GM12891 (cell line): Measurements from ENCODE around the gene SEMA4G.

Source experiments
- DNase-seq: peaks from one replicate; pipeline ENCODE4 v3.0.0; 2011; ENCODE audit warnings: low spot score; ENCODE audit not compliant: insufficient read length
- FAIRE-seq: peaks from 2 replicates; lab custom pipeline; 2011; peaks lifted over from hg19 to GRCh38; lab: Jason Lieb, UNC
- PAX5 ChIP-seq: IDR thresholded peaks from 2 replicates; pipeline ENCODE4 v1.6.1; 2011; ENCODE audit warnings: low read length, moderate library complexity, mild to moderate bottlenecking; ENCODE audit not compliant: insufficient read depth, severe bottlenecking
- POLR2A ChIP-seq: IDR thresholded peaks from 2 replicates; pipeline ENCODE4 v1.6.1; 2011; ENCODE audit warnings: low read depth, low read length, control low read depth
- POLR2AphosphoS5 ChIP-seq: IDR thresholded peaks from 2 replicates; pipeline ENCODE4 v1.6.1; 2011; ENCODE audit warnings: low read depth, low read length, control low read depth
- POU2F2 ChIP-seq: IDR thresholded peaks from 2 replicates; pipeline ENCODE4 v1.6.1; 2011; ENCODE audit warnings: low read depth, mild to moderate bottlenecking, control low read depth, low read length, moderate library complexity
- SPI1 ChIP-seq: IDR thresholded peaks from 2 replicates; pipeline ENCODE4 v1.6.1; 2011; ENCODE audit warnings: low read depth, low read length, control low read depth
- TAF1 ChIP-seq: IDR thresholded peaks from 2 replicates; pipeline ENCODE4 v1.6.1; 2011; ENCODE audit warnings: low read depth, low read length, control low read depth

The SEMA4G gene

DNA sequence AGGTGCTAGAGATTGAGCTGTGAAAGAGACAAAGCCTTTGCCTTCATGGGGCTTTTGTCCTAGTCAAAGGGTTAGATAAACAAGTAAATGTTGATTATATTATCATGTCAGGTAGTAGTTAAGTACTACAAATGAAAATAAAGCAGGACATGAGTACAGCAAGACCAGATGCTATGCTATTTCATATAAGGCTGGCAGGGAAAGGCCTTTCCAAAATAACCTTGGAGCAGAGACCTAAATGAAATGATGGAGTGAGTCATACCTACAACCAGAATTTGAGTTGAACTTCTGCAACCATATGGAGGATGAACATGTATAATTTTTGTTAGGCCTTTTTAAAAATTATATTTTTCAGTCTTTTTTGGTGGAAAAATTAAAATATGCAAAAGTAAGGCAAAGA is 23.6 kb upstream of the SEMA4G start:
- no peak for FAIRE-seq
- TF ChIP-seq PAX5 (no peak), TAF1 (no peak), SPI1 (no peak), POLR2AphosphoS5 (no peak), POU2F2 (no peak), POLR2A (no peak)
- no peak for DNase-seq

DNA sequence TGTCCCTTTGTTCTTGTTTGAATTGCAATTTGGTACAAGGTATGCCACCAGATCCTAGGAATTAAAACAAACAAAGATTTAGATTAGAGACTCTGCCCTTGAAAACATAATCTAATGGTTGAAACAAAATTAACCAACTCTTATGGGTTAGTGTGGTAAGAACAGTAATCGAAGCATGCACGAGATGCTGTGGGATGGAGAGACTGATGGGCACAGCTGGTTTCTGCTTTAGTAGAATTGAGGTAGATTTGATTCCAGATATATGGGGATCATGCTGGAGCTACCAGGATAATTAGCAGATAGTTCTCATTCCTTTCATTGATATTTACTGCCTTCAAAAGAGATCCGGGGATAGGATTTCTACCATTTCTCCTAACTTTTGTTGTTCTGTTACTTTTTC is 20.4 kb upstream of the SEMA4G start:
- no peak for TF ChIP-seq SPI1
- no peak for TF ChIP-seq POLR2AphosphoS5
- no peak for TF ChIP-seq POLR2A
- TF ChIP-seq POU2F2, result no peak
- TF ChIP-seq PAX5, result no peak
- FAIRE-seq, result no peak
- DNase-seq, result no peak

DNA sequence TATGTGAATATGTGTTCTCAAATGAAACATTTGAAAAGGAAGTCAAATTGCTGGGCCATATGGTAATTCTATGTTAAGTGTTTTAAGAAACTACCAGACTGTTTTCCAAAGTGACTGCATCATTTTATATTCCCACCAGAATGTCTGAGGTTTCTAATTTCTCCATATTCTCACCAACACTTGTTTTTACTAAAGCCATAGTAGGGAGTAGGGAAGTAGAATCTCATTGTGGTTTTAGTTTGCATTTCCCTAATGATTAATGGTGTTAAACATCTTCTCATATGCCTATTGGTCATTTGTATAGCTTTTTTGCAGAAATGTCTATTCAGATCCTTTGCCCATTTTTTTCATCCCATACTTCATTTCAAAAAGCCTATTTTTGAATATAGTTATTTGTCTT is 9.1 kb upstream of the SEMA4G start:
- TF ChIP-seq TAF1 (no peak), POLR2A (no peak), POU2F2 (no peak), POLR2AphosphoS5 (no peak), SPI1 (no peak), PAX5 (no peak)
- no peak for DNase-seq
- no peak for FAIRE-seq

DNA sequence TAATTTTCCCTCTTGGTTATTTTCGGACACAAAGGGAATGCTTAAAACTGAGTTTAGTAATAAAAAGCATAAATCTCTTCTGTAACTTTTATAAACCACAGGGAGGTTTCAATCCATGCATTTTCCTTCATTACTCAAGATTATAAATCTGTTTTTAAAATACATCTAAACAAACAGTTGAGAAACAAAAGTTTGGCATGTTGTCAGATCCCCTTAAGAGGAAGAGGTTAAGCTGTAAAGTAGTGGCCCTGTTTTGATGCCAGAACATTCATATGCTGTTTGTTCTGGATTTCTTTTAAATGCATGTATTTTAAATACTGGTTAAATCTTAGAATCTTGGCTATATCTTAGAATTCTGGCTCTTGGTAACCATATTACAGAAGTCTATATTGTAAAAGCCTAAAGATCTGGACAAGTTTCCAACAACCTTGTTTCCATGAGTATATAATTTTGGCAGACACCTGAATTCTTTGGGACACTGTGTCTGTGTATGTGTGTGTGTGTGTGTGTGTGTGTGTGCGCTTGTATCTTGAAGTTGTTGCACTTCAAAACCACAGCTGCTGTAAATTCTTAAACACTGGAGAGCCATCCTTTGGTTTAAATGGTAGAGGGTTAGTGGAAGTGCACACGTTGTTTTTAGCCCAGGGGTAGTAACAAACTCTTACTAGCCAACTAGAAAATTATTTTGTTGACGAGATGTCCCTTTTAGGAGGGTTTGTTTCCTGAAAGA is 6.8 kb upstream of the SEMA4G start:
- FAIRE-seq (no peak), DNase-seq (no peak)
- TF ChIP-seq POU2F2 (no peak), SPI1 (no peak), PAX5 (no peak), POLR2A (no peak), POLR2AphosphoS5 (no peak), TAF1 (no peak)

DNA sequence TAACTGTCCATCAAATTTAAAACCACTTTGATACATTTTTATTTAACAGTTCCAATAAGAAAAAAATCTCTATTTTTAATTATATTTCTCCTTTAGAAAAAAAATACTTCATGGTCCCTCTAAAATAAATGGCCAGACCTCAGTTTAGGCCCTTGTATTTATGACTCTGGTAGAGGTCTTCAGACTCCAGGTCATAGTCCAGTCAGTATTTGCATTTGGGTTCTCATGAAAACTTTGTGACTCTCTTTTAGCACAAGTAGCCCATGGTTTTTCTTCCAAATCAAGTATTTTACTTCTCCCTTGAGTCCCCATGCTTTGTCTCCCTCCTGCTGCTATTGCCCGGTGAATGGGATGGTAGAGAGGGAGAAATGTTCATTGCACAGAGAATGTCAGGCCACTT is 5.5 kb upstream of the SEMA4G start:
- no peak for DNase-seq
- TF ChIP-seq SPI1, result no peak
- TF ChIP-seq POU2F2, result no peak
- TF ChIP-seq POLR2A, result no peak
- TF ChIP-seq PAX5, result no peak
- no peak for TF ChIP-seq TAF1
- no peak for TF ChIP-seq POLR2AphosphoS5
- no peak for FAIRE-seq

DNA sequence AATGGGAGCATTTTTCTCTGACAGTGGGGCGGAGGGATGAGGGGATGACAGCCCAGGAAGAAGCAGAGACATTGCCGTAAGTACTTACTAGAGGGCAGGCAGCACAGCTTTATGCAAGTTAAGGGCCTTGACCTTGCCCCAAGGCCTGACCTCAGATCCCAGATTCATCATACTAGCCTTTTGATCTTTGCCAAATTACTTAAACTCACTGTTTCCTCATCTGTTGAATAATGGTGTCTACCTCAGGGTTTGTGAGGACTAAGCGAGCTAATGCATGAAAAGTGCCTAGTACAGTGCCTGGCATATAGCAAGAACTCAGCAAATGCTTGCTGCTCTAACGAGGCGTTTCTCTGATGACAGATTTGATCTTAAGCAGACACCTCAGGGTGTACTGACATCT is 3.5 kb upstream of the SEMA4G start:
- FAIRE-seq, result no peak

DNA sequence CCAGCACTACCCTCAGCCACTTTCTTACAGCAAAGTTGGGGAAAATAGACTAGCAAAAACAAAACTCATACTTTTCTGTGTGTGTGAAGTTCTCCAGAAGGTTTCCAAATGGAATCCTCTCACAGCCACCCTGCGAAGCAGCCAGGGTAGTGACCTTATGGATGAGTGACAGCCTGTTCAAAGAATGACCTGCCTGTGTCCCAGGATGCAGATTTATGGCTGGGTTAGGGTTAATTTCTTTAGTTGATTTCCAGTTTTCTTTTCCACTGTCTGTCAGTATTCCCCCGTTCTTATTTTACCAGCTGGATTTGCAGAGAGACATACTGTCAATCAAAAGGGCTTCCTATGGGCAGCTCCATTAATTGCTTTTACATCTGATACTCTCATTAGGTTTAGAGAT is 2.4 kb upstream of the SEMA4G start:
- TF ChIP-seq SPI1 (no peak), TAF1 (no peak), POU2F2 (no peak), POLR2A (no peak), POLR2AphosphoS5 (no peak), PAX5 (no peak)
- no peak for DNase-seq
- no peak for FAIRE-seq

More for the DNA sequence above, 3.5 kb upstream of the SEMA4G start:
- no peak for DNase-seq
- TF ChIP-seq POLR2A, result no peak
- TF ChIP-seq TAF1, result no peak
- no peak for TF ChIP-seq PAX5
- TF ChIP-seq POU2F2, result no peak
- no peak for TF ChIP-seq POLR2AphosphoS5
- TF ChIP-seq SPI1, result no peak

DNA sequence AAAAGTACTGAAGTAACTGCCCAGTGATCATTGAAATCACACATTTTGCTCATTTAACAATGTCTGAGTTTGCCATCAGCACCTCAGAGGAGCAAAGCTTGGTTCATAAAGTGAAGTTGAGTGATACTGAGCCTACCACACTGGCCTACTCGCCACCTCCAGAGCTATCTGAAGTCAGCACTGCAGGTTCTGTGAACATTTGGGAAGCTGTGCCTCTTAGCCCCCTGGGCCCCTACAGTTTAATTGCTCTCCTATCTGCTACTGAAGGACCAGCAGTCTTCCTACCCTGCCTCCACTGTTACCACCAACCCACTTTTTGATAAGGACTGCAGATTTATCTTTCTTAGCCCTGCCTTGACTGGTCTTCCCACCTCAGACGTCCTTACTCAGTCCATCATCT is 2.0 kb upstream of the SEMA4G start:
- DNase-seq (no peak), FAIRE-seq (no peak)
- TF ChIP-seq TAF1 (no peak), POLR2AphosphoS5 (no peak), POU2F2 (no peak), SPI1 (no peak), POLR2A (no peak), PAX5 (no peak)

DNA sequence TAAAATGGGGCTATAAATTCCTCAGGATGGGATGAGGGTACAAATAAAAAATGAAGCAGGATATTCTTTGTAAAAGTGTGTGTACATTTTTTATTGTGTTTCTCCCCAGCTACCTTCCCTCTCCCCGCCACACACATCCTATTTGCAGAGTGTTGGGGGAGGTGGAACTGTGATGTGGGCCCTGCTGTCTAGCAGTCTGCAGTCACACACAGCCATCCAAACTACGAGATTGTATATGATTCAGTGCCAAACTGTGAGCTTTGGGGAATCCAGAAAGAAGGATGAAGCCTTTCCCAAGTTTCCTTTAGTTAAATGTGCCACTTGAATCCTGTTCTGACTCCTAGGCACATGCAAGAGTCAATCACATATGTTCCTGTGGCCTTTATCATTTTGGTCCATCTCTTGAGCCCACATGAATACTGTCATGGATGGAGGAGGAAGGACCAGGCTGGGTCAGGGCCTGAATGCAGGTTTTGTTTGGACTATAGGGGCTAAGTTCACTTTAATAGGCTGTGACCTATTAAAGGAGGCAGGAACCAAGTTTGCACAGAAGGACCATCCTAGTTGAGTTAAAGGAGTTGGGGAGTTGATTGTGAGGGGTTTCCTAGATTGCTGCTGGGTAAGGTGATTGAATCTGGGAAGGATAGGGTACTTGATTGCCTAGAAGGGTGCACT is 1.1 kb upstream of the SEMA4G start:
- no peak for FAIRE-seq
- TF ChIP-seq POU2F2 (no peak), POLR2A (no peak), SPI1 (no peak), POLR2AphosphoS5 (no peak), PAX5 (no peak), TAF1 (no peak)
- no peak for DNase-seq

DNA sequence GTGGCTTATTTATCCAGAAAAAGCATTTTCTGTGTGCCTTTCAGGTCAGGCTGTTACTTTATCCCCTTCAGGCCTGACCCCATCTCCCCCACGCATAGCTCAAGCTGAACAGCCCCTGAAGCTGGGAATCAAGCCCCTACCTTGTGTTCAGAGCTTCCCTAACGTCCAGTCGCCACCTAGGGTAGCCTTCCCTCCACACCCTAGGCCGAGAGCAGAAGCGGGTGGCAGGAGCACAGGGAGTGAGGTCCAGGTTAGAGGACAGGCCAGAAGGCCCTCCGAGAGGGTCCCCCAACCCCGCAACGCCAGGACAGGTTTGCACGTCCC is 479 bp upstream of the SEMA4G start:
- no peak for TF ChIP-seq POLR2A
- TF ChIP-seq TAF1, result no peak
- no peak for TF ChIP-seq POLR2AphosphoS5
- no peak for TF ChIP-seq SPI1
- no peak for TF ChIP-seq POU2F2
- no peak for TF ChIP-seq PAX5
- FAIRE-seq (no peak), DNase-seq (no peak)
